Mesendoderm (in vitro differentiated cells): Measurements from ENCODE around the gene CCNY.

Experiments
- DNase-seq: peaks from one replicate; pipeline ENCODE4 v3.0.0; 2013
- H2AK5ac ChIP-seq: 2 replicates; pipeline ENCODE4 v1.6.1; 2013; ENCODE audit warnings: low read length, inconsistent platforms
- H2BK120ac ChIP-seq: 2 replicates; pipeline ENCODE4 v1.6.1; 2013; ENCODE audit warnings: low read depth, mild to moderate bottlenecking, low read length, moderate library complexity, mixed read lengths
- H2BK15ac ChIP-seq: replicated peaks from 2 replicates; pipeline ENCODE4 v1.6.1; 2013; ENCODE audit warnings: low read depth, mild to moderate bottlenecking, moderate library complexity
- H2BK5ac ChIP-seq: 2 replicates; pipeline ENCODE4 v1.6.1; 2013; ENCODE audit warnings: low read length, inconsistent platforms
- H3K18ac ChIP-seq: 2 replicates; pipeline ENCODE4 v1.6.1; 2013; ENCODE audit warnings: mild to moderate bottlenecking, low read length, mixed read lengths
- H3K23ac ChIP-seq: one replicate; pipeline ENCODE4 v1.6.1; 2013; ENCODE audit warnings: low read length
- H3K27ac ChIP-seq: 2 replicates; pipeline ENCODE4 v1.5.1; 2013; ENCODE audit warnings: low read depth, mild to moderate bottlenecking, inconsistent platforms, low read length, moderate library complexity
- H3K27me3 ChIP-seq: 2 replicates; pipeline ENCODE4 v1.6.1; 2013; ENCODE audit warnings: low read length, control low read depth, mild to moderate bottlenecking, inconsistent platforms; ENCODE audit not compliant: insufficient read depth, poor library complexity
- H3K36me3 ChIP-seq: 2 replicates; pipeline ENCODE4 v1.6.1; 2013; ENCODE audit warnings: low read length, inconsistent platforms; ENCODE audit not compliant: control insufficient read depth, insufficient read depth
- H3K4ac ChIP-seq: one replicate; pipeline ENCODE4 v1.6.1; 2013; ENCODE audit warnings: low read depth, mild to moderate bottlenecking, low read length, moderate library complexity
- H3K4me1 ChIP-seq: 2 replicates; pipeline ENCODE4 v1.6.1; 2013; ENCODE audit warnings: low read depth, low read length, inconsistent platforms; ENCODE audit not compliant: control insufficient read depth
- H3K4me2 ChIP-seq: 2 replicates; pipeline ENCODE4 v1.6.1; 2013; ENCODE audit warnings: low read length
- H3K4me3 ChIP-seq: 2 replicates; pipeline ENCODE4 v1.5.1; 2013; ENCODE audit warnings: mild to moderate bottlenecking, low read length
- H3K56ac ChIP-seq: one replicate; pipeline ENCODE4 v1.6.1; 2013; ENCODE audit warnings: low read length
- H3K79me1 ChIP-seq: 2 replicates; pipeline ENCODE4 v1.6.1; 2013; ENCODE audit warnings: low read length, inconsistent platforms
- H3K79me2 ChIP-seq: 2 replicates; pipeline ENCODE4 v1.6.1; 2013; ENCODE audit warnings: mild to moderate bottlenecking, low read length; ENCODE audit not compliant: control insufficient read depth, insufficient read depth
- H3K9ac ChIP-seq: 2 replicates; pipeline ENCODE4 v1.6.1; 2013; ENCODE audit warnings: low read length, inconsistent platforms
- H4K5ac ChIP-seq: one replicate; pipeline ENCODE4 v1.6.1; 2013; ENCODE audit warnings: low read length
- H4K8ac ChIP-seq: one replicate; pipeline ENCODE4 v1.6.1; 2013; ENCODE audit warnings: low read depth, mild to moderate bottlenecking, control low read depth, low read length, moderate library complexity
- WGBS: extraction: QIAGEN DNeasy Blood & Tissue Kit; methylation state at CpG from one replicate; pipeline ENCODE4 v1.1.7; 2013; ENCODE audit warnings: low lambda C conversion rate, missing lambda C conversion rate; ENCODE audit not compliant: insufficient coverage; ENCODE audit errors: extremely low coverage; 5-methylcytosine and 5-hydroxymethylcytosine counted together

CCNY gene

DNA sequence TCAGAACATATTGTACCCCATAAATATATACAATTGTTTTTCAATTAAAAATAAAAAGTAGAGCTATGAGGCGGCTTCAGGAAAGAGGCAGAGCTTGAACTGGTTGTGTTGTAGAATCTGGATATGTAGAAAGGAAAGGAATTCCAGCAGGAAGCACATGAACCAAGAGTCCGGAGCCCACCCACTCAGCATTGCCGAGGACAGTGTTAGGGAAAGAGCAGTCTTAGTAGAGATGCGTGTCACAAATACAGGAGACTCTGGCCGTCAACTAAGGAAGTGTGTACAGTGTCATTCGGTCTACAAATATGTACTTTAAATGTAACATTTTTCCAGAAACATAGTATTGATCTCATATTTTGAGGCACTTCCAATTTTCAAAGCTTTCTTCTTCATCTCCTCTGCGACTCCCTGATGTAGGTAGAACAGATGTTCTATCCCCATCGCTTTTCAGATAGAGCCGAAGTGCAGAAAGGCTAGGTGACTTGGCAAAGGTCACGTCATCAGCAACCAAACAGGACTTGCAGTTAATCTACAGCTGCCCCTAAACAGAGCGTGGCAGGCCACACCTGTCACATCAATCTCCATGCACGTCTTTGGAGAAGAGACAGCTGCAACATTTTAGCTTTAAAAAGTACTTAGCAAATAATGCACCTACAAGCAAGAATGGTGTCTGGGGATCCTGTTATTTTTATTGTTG, 243.6 kb downstream of the CCNY start:
- Histone ChIP-seq H3K4me3 (no peak overlapping the region), H3K18ac (no peak overlapping the region), H2BK5ac (no peak overlapping the region), H3K27me3 (no peaks in the 10 kb centered on the region), H4K8ac (no peak overlapping the region), H3K23ac (no peak overlapping the region), H3K79me1 (no peaks in the 10 kb centered on the region), H3K9ac (no peak overlapping the region), H3K36me3 (no peaks in the 10 kb centered on the region), H3K56ac (no peak overlapping the region), H3K4ac (no peak overlapping the region), H3K4me2 (no peak overlapping the region), H4K5ac (no peak overlapping the region), H2AK5ac (no peak overlapping the region), H3K27ac (no peak overlapping the region), H3K4me1 (no peaks in the 10 kb centered on the region), H2BK15ac (no peak overlapping the region), H3K79me2 (no peaks in the 10 kb centered on the region), H2BK120ac (no peak overlapping the region)
- DNase-seq: no peak
- no CpG with 5 or more reads among the region's 12 CpGs for WGBS

DNA sequence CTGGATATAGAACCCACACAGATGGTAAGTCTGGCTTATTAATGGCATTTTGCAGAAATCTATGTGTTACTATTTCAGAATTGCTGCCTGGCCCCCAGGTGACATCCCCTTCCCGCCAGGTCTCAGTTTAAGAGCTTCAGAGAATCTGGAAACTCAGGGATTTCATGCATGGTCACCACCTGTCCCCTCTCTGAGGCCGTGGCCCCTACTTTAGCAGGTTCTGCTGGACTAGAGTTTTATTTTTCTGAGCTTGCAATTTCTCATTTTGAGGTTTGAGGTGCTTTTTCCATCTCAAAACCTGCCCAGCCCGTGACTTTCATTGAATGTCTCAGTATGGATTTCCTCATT, 244.1 kb downstream of the CCNY start:
- WGBS: no CpG with 5 or more reads among the region's 3 CpGs
- no peak for DNase-seq
- H3K56ac ChIP-seq: no peak overlapping the region
- no peak overlapping the region for H3K4me2 ChIP-seq
- H2BK15ac ChIP-seq: no peak overlapping the region
- no peak overlapping the region for H4K5ac ChIP-seq
- no peak overlapping the region for H4K8ac ChIP-seq
- H3K4me1 ChIP-seq: no peaks in the 10 kb centered on the region
- H3K79me1 ChIP-seq: no peaks in the 10 kb centered on the region
- no peaks in the 10 kb centered on the region for H3K79me2 ChIP-seq
- no peaks in the 10 kb centered on the region for H3K36me3 ChIP-seq
- no peak overlapping the region for H3K4me3 ChIP-seq
- no peak overlapping the region for H2AK5ac ChIP-seq
- no peak overlapping the region for H3K4ac ChIP-seq
- H3K18ac ChIP-seq: no peak overlapping the region
- H3K9ac ChIP-seq: no peak overlapping the region
- H2BK120ac ChIP-seq: no peak overlapping the region
- H3K23ac ChIP-seq: no peak overlapping the region
- H3K27ac ChIP-seq: no peak overlapping the region
- no peak overlapping the region for H2BK5ac ChIP-seq
- H3K27me3 ChIP-seq: no peaks in the 10 kb centered on the region

DNA sequence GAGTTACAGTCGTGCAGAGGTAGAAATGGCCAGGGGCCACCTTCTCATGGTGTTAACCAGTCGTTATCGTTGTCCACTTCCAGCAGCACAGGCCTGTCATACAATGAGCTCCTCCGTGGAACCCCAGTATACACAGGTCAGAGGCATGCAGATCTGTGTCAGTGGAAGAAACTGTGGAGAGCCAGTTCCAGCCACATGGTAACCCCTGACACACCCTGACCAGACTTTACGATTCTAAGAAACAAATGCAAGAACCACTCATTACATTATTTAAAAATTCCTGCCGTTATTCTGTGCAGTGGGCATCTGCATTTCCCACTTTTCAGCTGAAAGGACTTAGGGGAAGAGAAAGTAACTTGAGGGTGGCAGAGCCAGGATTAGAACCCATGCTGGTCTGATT, 245.3 kb downstream of the CCNY start:
- H2BK5ac ChIP-seq: no peak overlapping the region
- H3K27me3 ChIP-seq: no peaks in the 10 kb centered on the region
- no peak overlapping the region for H3K4ac ChIP-seq
- H3K9ac ChIP-seq: no peak overlapping the region
- H3K36me3 ChIP-seq: no peaks in the 10 kb centered on the region
- H2BK120ac ChIP-seq: no peak overlapping the region
- H4K5ac ChIP-seq: no peak overlapping the region
- no peaks in the 10 kb centered on the region for H3K79me1 ChIP-seq
- no peak overlapping the region for H3K27ac ChIP-seq
- no peak overlapping the region for H2AK5ac ChIP-seq
- H2BK15ac ChIP-seq: no peak overlapping the region
- H3K4me2 ChIP-seq: no peak overlapping the region
- H3K79me2 ChIP-seq: no peaks in the 10 kb centered on the region
- H4K8ac ChIP-seq: no peak overlapping the region
- H3K4me1 ChIP-seq: no peaks in the 10 kb centered on the region
- H3K23ac ChIP-seq: no peak overlapping the region
- WGBS: no CpG with 5 or more reads among the region's 6 CpGs
- no peak overlapping the region for H3K56ac ChIP-seq
- H3K18ac ChIP-seq: no peak overlapping the region
- H3K4me3 ChIP-seq: no peak overlapping the region
- no peak for DNase-seq

DNA sequence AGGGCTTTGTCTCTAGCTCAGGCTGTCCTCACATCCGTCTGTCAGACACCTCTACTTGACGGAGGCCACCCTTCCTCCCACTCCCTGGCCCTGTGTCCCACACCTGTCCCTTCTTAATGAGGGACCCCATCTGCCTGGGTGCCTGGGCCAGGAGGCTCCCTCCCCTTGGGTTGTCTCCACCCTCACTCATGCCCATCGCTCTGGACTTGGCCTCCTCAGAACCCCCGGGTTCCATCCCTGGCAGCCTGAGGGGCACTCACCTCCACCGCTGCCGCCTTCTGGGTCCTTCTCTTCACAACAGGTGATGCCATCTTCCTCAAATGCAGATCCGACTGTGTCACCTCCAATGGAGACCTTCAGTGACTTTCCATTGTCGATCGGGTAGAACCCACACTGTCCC, 248.6 kb downstream of the CCNY start:
- Histone ChIP-seq H3K18ac (no peak overlapping the region), H3K36me3 (no peaks in the 10 kb centered on the region), H3K79me2 (no peaks in the 10 kb centered on the region), H2AK5ac (no peak overlapping the region), H3K4me1 (no peaks in the 10 kb centered on the region), H2BK120ac (no peak overlapping the region), H3K27me3 (no peaks in the 10 kb centered on the region), H4K5ac (no peak overlapping the region), H3K4me3 (no peak overlapping the region), H3K23ac (no peak overlapping the region), H3K4ac (no peak overlapping the region), H3K56ac (no peak overlapping the region), H2BK5ac (no peak overlapping the region), H4K8ac (no peak overlapping the region), H2BK15ac (no peak overlapping the region), H3K79me1 (no peaks in the 10 kb centered on the region), H3K27ac (no peak overlapping the region), H3K4me2 (no peak overlapping the region), H3K9ac (no peak overlapping the region)
- WGBS: no CpG with 5 or more reads among the region's 9 CpGs
- DNase-seq: no peak

DNA sequence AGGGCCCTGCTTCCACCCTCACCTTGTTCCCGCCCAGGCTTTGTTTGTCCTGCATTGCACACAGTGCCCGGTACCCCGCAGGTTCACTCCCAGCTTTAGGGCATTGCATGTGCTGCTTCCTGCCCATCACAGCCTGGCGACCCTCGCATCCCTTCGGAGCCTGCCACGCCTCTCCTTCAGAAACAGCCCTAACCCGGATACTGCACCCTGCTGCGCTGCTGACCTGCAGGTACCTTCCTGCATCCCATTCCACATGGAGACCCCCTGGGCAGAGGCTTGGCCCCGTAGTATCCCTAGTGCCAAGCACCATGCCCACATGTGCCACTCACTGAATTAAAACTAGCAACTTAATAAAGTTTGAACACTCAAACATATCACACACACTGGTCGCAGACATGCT, 249.0 kb downstream of the CCNY start:
- Histone ChIP-seq H3K79me2 (no peaks in the 10 kb centered on the region), H2BK5ac (no peak overlapping the region), H3K27me3 (no peaks in the 10 kb centered on the region), H2BK120ac (no peak overlapping the region), H3K27ac (no peak overlapping the region), H4K5ac (no peak overlapping the region), H3K79me1 (no peaks in the 10 kb centered on the region), H3K23ac (no peak overlapping the region), H2BK15ac (no peak overlapping the region), H3K4ac (no peak overlapping the region), H2AK5ac (no peak overlapping the region), H3K18ac (no peak overlapping the region), H3K9ac (no peak overlapping the region), H4K8ac (no peak overlapping the region), H3K4me1 (no peaks in the 10 kb centered on the region), H3K4me3 (no peak overlapping the region), H3K36me3 (no peaks in the 10 kb centered on the region), H3K4me2 (no peak overlapping the region), H3K56ac (no peak overlapping the region)
- no CpG with 5 or more reads among the region's 11 CpGs for WGBS
- DNase-seq: no peak

DNA sequence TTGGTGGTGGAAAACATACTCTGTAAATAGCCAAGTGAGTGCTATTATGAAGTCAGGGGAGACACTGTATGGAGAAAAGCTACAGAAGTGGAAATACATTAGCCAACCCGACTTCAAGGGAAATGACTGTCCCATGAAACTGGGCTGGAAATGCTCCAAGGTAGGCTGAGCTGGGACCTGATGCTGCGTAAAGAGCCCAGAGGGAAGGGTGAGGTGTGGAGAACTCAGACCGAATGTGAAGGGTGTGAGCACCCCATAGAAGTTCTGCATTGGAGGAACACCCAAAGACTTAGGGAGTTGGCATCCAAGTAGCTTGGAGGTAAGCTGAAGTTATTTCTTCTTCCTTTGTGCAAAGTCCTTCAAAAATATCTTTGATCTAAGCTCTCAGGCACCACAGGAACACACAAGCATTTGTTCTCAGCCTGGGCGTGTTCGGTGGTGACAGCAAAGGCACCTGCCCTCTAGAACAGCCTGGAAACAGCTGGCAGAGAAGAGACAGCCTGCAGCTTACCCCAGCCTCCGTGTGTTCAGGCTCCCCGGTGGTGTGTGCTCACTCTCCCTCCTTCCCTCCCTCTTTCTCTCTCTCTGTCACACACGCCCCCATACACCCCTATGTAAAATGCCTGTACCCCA, 249.7 kb downstream of the CCNY start:
- no peak for DNase-seq
- Histone ChIP-seq H3K27ac (no peak overlapping the region), H3K9ac (no peak overlapping the region), H3K23ac (no peak overlapping the region), H3K4me3 (no peak overlapping the region), H4K5ac (no peak overlapping the region), H4K8ac (no peak overlapping the region), H2AK5ac (no peak overlapping the region), H3K36me3 (no peaks in the 10 kb centered on the region), H3K4me2 (no peak overlapping the region), H3K79me1 (no peaks in the 10 kb centered on the region), H3K4me1 (no peaks in the 10 kb centered on the region), H3K4ac (no peak overlapping the region), H3K56ac (no peak overlapping the region), H2BK5ac (no peak overlapping the region), H2BK120ac (no peak overlapping the region), H3K27me3 (no peaks in the 10 kb centered on the region), H2BK15ac (no peak overlapping the region), H3K79me2 (no peaks in the 10 kb centered on the region), H3K18ac (no peak overlapping the region)
- no CpG with 5 or more reads among the region's 8 CpGs for WGBS
